H1 (cell line): Measurements from ENCODE around the gene POM121C. TPM values are rescaled to one million over a fixed set of nuclear protein-coding genes. Genes with fewer than 3 reads are reported as not detected.
"Not testable (repeated sequence)": the region's sequence is repeated elsewhere in the genome, so short reads cannot be mapped to it uniquely, and the experiment has no call there.

Experiments
- CTCF ChIA-PET: fragments of 300-600 bp; sonication (Branson Sonifier 250); formaldehyde crosslinking; loops from one replicate; lab custom pipeline; 2021; ENCODE audit not compliant: partially characterized antibody; lab: Charles Lee
- POLR2A ChIA-PET: fragments of 300-600 bp; sonication (Branson Sonifier 250); formaldehyde crosslinking; loops from one replicate; lab custom pipeline; 2021; ENCODE audit warnings: inconsistent platforms; ENCODE audit not compliant: partially characterized antibody; lab: Charles Lee
- DNase-seq, 2 experiments: peaks; one replicate each; pipeline versions ENCODE4 v3.0.0 to v3.0.0-alpha.2; 2010 to 2022; ENCODE audit warnings: low spot score in 2 of 2, low read depth in 1 of 2, mixed read lengths in 1 of 2
- FAIRE-seq: peaks from 2 replicates; lab custom pipeline; 2011; peaks lifted over from hg19 to GRCh38; lab: Jason Lieb, UNC
- H2AFZ ChIP-seq: 2 replicates; pipeline ENCODE4 v1.8.1; 2012; ENCODE audit warnings: low read length, inconsistent platforms
- H2AK5ac ChIP-seq: 2 replicates; pipeline ENCODE4 v1.6.1; 2013; ENCODE audit warnings: low read depth, low read length
- H2BK120ac ChIP-seq: replicated peaks from 2 replicates; pipeline ENCODE3; 2013; ENCODE audit warnings: low read depth, low read length, inconsistent platforms
- H2BK12ac ChIP-seq: 2 replicates; pipeline ENCODE4 v1.6.1; 2013; ENCODE audit warnings: low read depth, low read length
- H2BK15ac ChIP-seq: 2 replicates; pipeline ENCODE4 v1.6.1; 2013; ENCODE audit warnings: low read length
- H2BK20ac ChIP-seq: 2 replicates; pipeline ENCODE4 v1.6.1; 2013; ENCODE audit warnings: low read length
- H2BK5ac ChIP-seq: 2 replicates; pipeline ENCODE4 v1.6.1; 2013; ENCODE audit warnings: low read depth, low read length
- H3K14ac ChIP-seq: 2 replicates; pipeline ENCODE4 v1.6.1; 2013; ENCODE audit warnings: inconsistent platforms; ENCODE audit not compliant: insufficient read length
- H3K18ac ChIP-seq: 2 replicates; pipeline ENCODE4 v1.6.1; 2013; ENCODE audit warnings: low read length; ENCODE audit errors: extremely low read depth
- H3K23ac ChIP-seq: 2 replicates; pipeline ENCODE4 v1.6.1; 2013; ENCODE audit warnings: inconsistent platforms; ENCODE audit not compliant: insufficient read length
- H3K23me2 ChIP-seq: 2 replicates; pipeline ENCODE4 v1.6.1; 2013; ENCODE audit warnings: low read depth, low read length
- H3K27ac ChIP-seq: 2 replicates; pipeline ENCODE4 v1.6.1; 2011; ENCODE audit warnings: low read depth, low read length, inconsistent platforms
- H3K27me3 ChIP-seq, 4 experiments: replicated peaks in 1 of 4; 1 replicate in 1 of 4; 2 replicates in 3 of 4; pipeline versions ENCODE4 v1.6.1 to v1.8.1; 2011 to 2013; ENCODE audit warnings: low read length in 3 of 4, mild to moderate bottlenecking in 3 of 4, inconsistent platforms in 2 of 4, mixed read lengths in 2 of 4, moderate library complexity in 1 of 4; ENCODE audit not compliant: control insufficient read depth in 3 of 4, insufficient read depth in 3 of 4; ENCODE audit errors: extremely low read depth in 1 of 4
- H3K36me3 ChIP-seq, 4 experiments: 2 replicates each; pipeline versions ENCODE4 v1.6.1 to v1.8.1; 2011 to 2013; ENCODE audit warnings: mild to moderate bottlenecking in 4 of 4, low read length in 3 of 4, moderate library complexity in 2 of 4, control low read depth in 1 of 4, inconsistent platforms in 1 of 4; ENCODE audit not compliant: insufficient read depth in 4 of 4, control insufficient read depth in 2 of 4
- H3K4ac ChIP-seq: replicated peaks from 2 replicates; pipeline ENCODE3; 2013; ENCODE audit warnings: low read length, low read depth, mixed read lengths, inconsistent platforms; ENCODE audit not compliant: insufficient read length
- H3K4me1 ChIP-seq, 4 experiments: replicated peaks in 1 of 4; 1 replicate in 1 of 4; 2 replicates in 3 of 4; pipeline versions ENCODE4 v1.6.1 to v1.8.1; 2011 to 2013; ENCODE audit warnings: low read length in 3 of 4, inconsistent platforms in 2 of 4, mixed read lengths in 1 of 4; ENCODE audit not compliant: insufficient read depth in 4 of 4, control insufficient read depth in 3 of 4
- H3K4me2 ChIP-seq, 2 experiments: 2 replicates each; pipeline versions ENCODE4 v1.6.1 to v1.8.1; 2011 to 2013; ENCODE audit warnings: low read depth in 2 of 2, low read length in 2 of 2, control low read depth in 1 of 2, inconsistent platforms in 1 of 2, mild to moderate bottlenecking in 1 of 2; ENCODE audit not compliant: insufficient read depth in 1 of 2
- H3K4me3 ChIP-seq, 4 experiments: fragments of 200-600, 300-600 bp in 1 of 4; sonication (generic), shearing (Covaris generic), sonication (Bioruptor Twin) in 1 of 4; 2 replicates each; pipeline versions ENCODE4 v1.5.1 to v1.8.1; 2011 to 2016; ENCODE audit warnings: low read length in 4 of 4, low read depth in 3 of 4, control low read depth in 2 of 4, inconsistent platforms in 2 of 4, mild to moderate bottlenecking in 2 of 4, mixed read lengths in 1 of 4, moderate library complexity in 1 of 4; ENCODE audit not compliant: insufficient read depth in 2 of 4; ENCODE audit errors: extremely low read depth in 1 of 4
- H3K56ac ChIP-seq: replicated peaks from 2 replicates; pipeline ENCODE3; 2013; ENCODE audit warnings: low read depth, mild to moderate bottlenecking, mixed read lengths, low read length, inconsistent platforms; ENCODE audit not compliant: insufficient read length
- H3K79me1 ChIP-seq: 2 replicates; pipeline ENCODE4 v1.6.1; 2013; ENCODE audit warnings: low read depth, low read length, control low read depth
- H3K79me2 ChIP-seq, 2 experiments: 2 replicates each; pipeline versions ENCODE4 v1.6.1 to v1.8.1; 2012 to 2013; ENCODE audit warnings: low read length in 2 of 2, mild to moderate bottlenecking in 2 of 2, inconsistent platforms in 1 of 2; ENCODE audit not compliant: insufficient read depth in 2 of 2, control insufficient read depth in 1 of 2
- H3K9ac ChIP-seq, 4 experiments: replicated peaks in 1 of 4; 1 replicate in 1 of 4; 2 replicates in 3 of 4; pipeline versions ENCODE4 v1.6.1 to v1.8.1; 2011 to 2013; ENCODE audit warnings: low read depth in 3 of 4, low read length in 3 of 4, control low read depth in 2 of 4, mild to moderate bottlenecking in 2 of 4, moderate library complexity in 2 of 4, inconsistent platforms in 1 of 4; ENCODE audit errors: extremely low read depth in 1 of 4
- H3K9me3 ChIP-seq, 2 experiments: 2 replicates each; pipeline versions ENCODE4 v1.6.1 to v1.8.1; 2012 to 2013; ENCODE audit warnings: mild to moderate bottlenecking in 2 of 2, moderate library complexity in 2 of 2, control low read depth in 1 of 2, inconsistent platforms in 1 of 2, low read depth in 1 of 2, low read length in 1 of 2, mixed read lengths in 1 of 2; ENCODE audit not compliant: insufficient read depth in 2 of 2
- H4K20me1 ChIP-seq, 2 experiments: replicated peaks in 1 of 2; 2 replicates each; pipeline versions ENCODE3 to v1.8.1; 2011 to 2013; ENCODE audit warnings: inconsistent platforms in 2 of 2, low read length in 2 of 2, mild to moderate bottlenecking in 1 of 2; ENCODE audit not compliant: insufficient read depth in 2 of 2, control insufficient read depth in 1 of 2
- H4K5ac ChIP-seq: 2 replicates; pipeline ENCODE4 v1.6.1; 2013; ENCODE audit warnings: low read length, low read depth, mixed read lengths, inconsistent platforms; ENCODE audit not compliant: insufficient read length
- H4K8ac ChIP-seq: 2 replicates; pipeline ENCODE4 v1.8.0; 2013; ENCODE audit warnings: mild to moderate bottlenecking, moderate library complexity, low read length, inconsistent platforms; ENCODE audit not compliant: insufficient read depth; ENCODE audit errors: extremely low read depth
- H4K91ac ChIP-seq: replicated peaks from 2 replicates; pipeline ENCODE3; 2013; ENCODE audit warnings: low read length, mixed read lengths, inconsistent platforms; ENCODE audit not compliant: insufficient read length
- WGBS, 2 experiments: shearing (Covaris generic) in 1 of 2; methylation state at CpG; one replicate each; pipeline versions ENCODE4 v1.1.6 to v1.1.7; 2013 to 2015; ENCODE audit warnings: low lambda C conversion rate in 2 of 2, mixed read lengths in 2 of 2, inconsistent platforms in 1 of 2, low coverage in 1 of 2, missing lambda C conversion rate in 1 of 2; ENCODE audit not compliant: insufficient replicate concordance in 2 of 2, insufficient coverage in 1 of 2, insufficient read length in 1 of 2; ENCODE audit errors: extremely low coverage in 1 of 2, missing lambda C conversion rate in 1 of 2; 5-methylcytosine and 5-hydroxymethylcytosine counted together
- polyA plus RNA-seq, 7 experiments: library from polyadenylated mRNA; depleted of rRNA in 3 of 7; stranded (reverse) in 5 of 7; unstranded in 2 of 7; fragments of >200 nt in 5 of 7; fragments of 200-250 nt in 2 of 7; gene quantifications; 1 replicate in 5 of 7; 2 replicates in 1 of 7; 4 replicates in 1 of 7; pipeline versions ENCODE4 v1.2.1 to v1.2.3, GENCODE V29; 2011 to 2013; ENCODE audit warnings: missing spikeins in 2 of 7, mixed read lengths in 2 of 7
- total RNA-seq: library from RNA; stranded (reverse); fragmentation: NEBNext Ultra II Directional; extraction: Animal tissue kit (Norgen Biotek cat#: 25700); gene quantifications from 2 replicates; pipeline ENCODE4 v1.2.1, GENCODE V29; 2021

POM121C gene
- total and polyA plus RNA-seq, 2 of the 8 experiments (the other 6 are each of a cell fraction or from before 2014, with no cell fraction given), result 16.5 to 58.0 TPM

- H4K91ac ChIP-seq, H2BK12ac ChIP-seq, H4K5ac ChIP-seq, H3K9ac ChIP-seq, H3K18ac ChIP-seq, H3K23ac ChIP-seq, CTCF ChIA-PET, H3K23me2 ChIP-seq, H3K4me2 ChIP-seq, H3K4me1 ChIP-seq, DNase-seq, H3K79me1 ChIP-seq, H2AK5ac ChIP-seq, H2AFZ ChIP-seq, H3K56ac ChIP-seq, H3K4ac ChIP-seq, FAIRE-seq, H3K9me3 ChIP-seq, H2BK120ac ChIP-seq, H2BK5ac ChIP-seq, H2BK15ac ChIP-seq, H3K14ac ChIP-seq, H3K27ac ChIP-seq, H3K79me2 ChIP-seq, H4K8ac ChIP-seq, H4K20me1 ChIP-seq, H3K4me3 ChIP-seq, H2BK20ac ChIP-seq, H3K27me3 ChIP-seq: not testable (repeated sequence)
- POLR2A ChIA-PET, result interaction anchor here (0.5 kb wide), 1 partner anchor 344 kb away, joined by 3 read pairs; no protein-coding TSS in a partner anchor
- 99% methylated on average over 7 of the region's 9 CpGs; no CpG with 5 or more reads in 1 of the 2 experiments for WGBS, 2 experiments
- peaks cover 0 to 32% (median 6%) of the 10 kb centered on the region in 4 experiments; a peak in 6 of 8 replicates for H3K36me3 ChIP-seq
Observed at GRCh38 chr7:75416787-75417186, 69.3 kb downstream of the POM121C start.

- H3K23me2 ChIP-seq, H2BK120ac ChIP-seq, FAIRE-seq, H3K14ac ChIP-seq, H4K8ac ChIP-seq, H2BK12ac ChIP-seq, H3K56ac ChIP-seq, POLR2A ChIA-PET, H3K23ac ChIP-seq, H2AK5ac ChIP-seq, H2AFZ ChIP-seq, H3K79me1 ChIP-seq, H4K5ac ChIP-seq, H2BK20ac ChIP-seq, H4K91ac ChIP-seq, H3K9me3 ChIP-seq, H3K4me3 ChIP-seq, H3K79me2 ChIP-seq, H4K20me1 ChIP-seq, H2BK15ac ChIP-seq, H3K9ac ChIP-seq, H3K18ac ChIP-seq, CTCF ChIA-PET, H3K4ac ChIP-seq, H2BK5ac ChIP-seq, H3K27ac ChIP-seq, H3K4me1 ChIP-seq, H3K27me3 ChIP-seq, DNase-seq, H3K4me2 ChIP-seq: not testable (repeated sequence)
- 100% methylated on average over 7 of the region's 27 CpGs; no CpG with 5 or more reads in 1 of the 2 experiments for WGBS, 2 experiments
- peaks cover 0 to 25% (median 5%) of the 10 kb centered on the region in 4 experiments; a peak in 5 of 8 replicates for H3K36me3 ChIP-seq
Observed at GRCh38 chr7:75415829-75416373, 70.2 kb downstream of the POM121C start.
